Central memory CD8-positive, alpha-beta T cell (primary cell): ENCODE data around the gene NFYC.

Source experiments
- ATAC-seq: fragments of 150-1000 bp; cut with Tn5 transposase; replicated peaks from 2 replicates; pipeline ENCODE4 v1.10.0; 2022; ENCODE audit warnings: mild to moderate bottlenecking, moderate FRiP score, moderate number of reproducible peaks; ENCODE audit not compliant: poor library complexity, severe bottlenecking; ENCODE audit errors: extremely low read depth
- DNase-seq, 2 donors: peaks; one replicate each; pipeline ENCODE4 v3.0.0; 2021; ENCODE audit warnings: low spot score in 2 of 2
- H3K27ac Mint-ChIP-seq: one replicate; pipeline ENCODE4 v1.8.0; 2022; ENCODE audit warnings: low read depth, mild to moderate bottlenecking, moderate library complexity, mixed read lengths
- H3K27me3 Mint-ChIP-seq: one replicate; pipeline ENCODE4 v1.8.0; 2022; ENCODE audit warnings: mixed read lengths
- H3K36me3 Mint-ChIP-seq: one replicate; pipeline ENCODE4 v1.8.0; 2022; ENCODE audit warnings: mild to moderate bottlenecking, moderate library complexity, mixed read lengths; ENCODE audit not compliant: insufficient read depth
- H3K4me1 Mint-ChIP-seq: one replicate; pipeline ENCODE4 v1.8.0; 2022; ENCODE audit warnings: mixed read lengths
- H3K4me3 Mint-ChIP-seq: one replicate; pipeline ENCODE4 v1.8.0; 2022; ENCODE audit warnings: mild to moderate bottlenecking, moderate library complexity, mixed read lengths
- H3K9me3 Mint-ChIP-seq: one replicate; pipeline ENCODE4 v1.8.0; 2022; ENCODE audit warnings: mixed read lengths

NFYC gene

DNA sequence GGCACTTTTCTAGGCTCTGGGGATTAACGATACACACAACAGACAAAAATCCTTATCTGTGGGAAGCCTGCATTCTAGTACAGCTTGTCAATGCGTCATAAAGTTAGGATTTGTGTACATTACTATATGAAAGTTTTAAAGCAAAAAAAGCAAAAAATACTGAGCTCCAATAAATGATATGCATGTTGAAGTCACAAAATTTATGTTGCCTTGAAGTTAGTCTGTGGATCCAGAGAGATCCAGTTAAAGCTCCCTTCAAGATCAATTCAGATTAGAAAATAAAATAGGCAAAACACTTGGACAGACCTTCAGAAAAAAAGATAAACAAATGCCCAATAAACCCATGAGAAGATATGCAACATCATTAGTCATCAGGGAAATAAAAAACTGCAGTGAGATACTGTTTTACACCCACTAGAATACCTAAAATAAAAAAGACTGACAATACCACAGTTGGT lies 59.0 kb downstream of the NFYC start:
- H3K4me1 Mint-ChIP-seq = peaks cover 13% of the 10 kb centered on the region
- H3K9me3 Mint-ChIP-seq = no peaks in the 10 kb centered on the region
- H3K27me3 Mint-ChIP-seq = no peaks in the 10 kb centered on the region
- H3K27ac Mint-ChIP-seq = no peak overlapping the region
- ATAC-seq (no peak), DNase-seq (no peak)
- no peak overlapping the region for H3K4me3 Mint-ChIP-seq
- H3K36me3 Mint-ChIP-seq = peaks cover 60% of the 10 kb centered on the region

DNA sequence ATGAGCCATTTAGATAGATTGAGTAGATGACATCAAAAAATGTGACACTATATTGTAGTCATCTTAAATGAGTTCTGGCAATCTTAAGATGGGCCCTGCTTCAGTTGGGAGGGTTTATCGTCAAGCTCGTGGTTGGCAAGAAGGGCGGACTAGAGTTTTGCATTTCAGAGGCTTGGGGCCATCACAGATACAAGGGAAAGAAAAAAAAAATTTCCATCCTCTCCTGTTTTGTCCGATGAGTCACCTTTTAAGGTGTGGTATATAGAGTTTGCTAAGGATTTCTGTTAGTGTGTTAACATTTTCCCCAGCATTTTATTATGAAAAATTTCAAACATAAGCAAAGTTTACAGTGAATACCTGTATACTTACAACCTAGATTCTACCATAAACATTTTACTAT lies 60.3 kb downstream of the NFYC start:
- no peaks in the 10 kb centered on the region for H3K9me3 Mint-ChIP-seq
- H3K36me3 Mint-ChIP-seq = peaks cover 55% of the 10 kb centered on the region
- no peak for DNase-seq
- no peak overlapping the region for H3K4me3 Mint-ChIP-seq
- H3K27ac Mint-ChIP-seq = no peak overlapping the region
- H3K27me3 Mint-ChIP-seq = no peaks in the 10 kb centered on the region
- ATAC-seq = no peak
- H3K4me1 Mint-ChIP-seq = peaks cover 3% of the 10 kb centered on the region

DNA sequence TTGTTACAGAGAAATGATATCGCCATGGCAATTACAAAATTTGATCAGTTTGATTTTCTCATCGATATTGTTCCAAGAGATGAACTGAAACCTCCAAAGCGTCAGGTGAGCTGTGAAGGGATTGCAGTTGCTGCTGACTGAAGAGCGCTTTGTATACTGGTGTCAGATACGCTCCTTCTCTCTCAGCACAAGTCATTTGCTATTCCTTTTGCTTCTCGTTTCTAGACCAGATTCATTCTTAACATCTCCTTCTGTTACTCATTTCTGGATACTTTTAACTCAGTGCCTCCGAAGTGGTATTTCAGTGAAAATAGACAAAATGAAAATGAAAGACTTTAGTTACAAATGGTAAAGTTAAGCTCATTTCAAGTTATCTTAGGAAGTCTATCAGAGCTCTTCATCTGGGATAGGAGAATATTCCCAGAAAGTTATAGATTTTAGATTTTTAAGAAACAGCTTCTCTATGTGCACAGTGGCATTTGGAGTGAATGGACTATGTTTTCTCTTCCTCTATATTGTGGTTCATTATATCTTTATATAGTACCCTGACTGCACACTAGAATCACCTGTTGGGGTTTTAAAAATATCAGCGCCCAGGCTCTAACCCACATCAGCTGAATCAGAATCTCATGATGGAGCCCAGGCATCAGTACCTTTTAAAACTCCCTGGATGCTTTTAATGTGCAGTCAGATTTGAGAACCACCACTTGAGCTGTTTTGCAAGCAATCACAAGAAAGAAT lies 61.8 kb downstream of the NFYC start:
- Mint-ChIP-seq H3K4me3 (no peak overlapping the region), H3K27ac (no peak overlapping the region), H3K36me3 (peaks cover 47% of the 10 kb centered on the region), H3K27me3 (no peaks in the 10 kb centered on the region), H3K4me1 (no peaks in the 10 kb centered on the region), H3K9me3 (no peaks in the 10 kb centered on the region)
- ATAC-seq (no peak), DNase-seq (no peak)

DNA sequence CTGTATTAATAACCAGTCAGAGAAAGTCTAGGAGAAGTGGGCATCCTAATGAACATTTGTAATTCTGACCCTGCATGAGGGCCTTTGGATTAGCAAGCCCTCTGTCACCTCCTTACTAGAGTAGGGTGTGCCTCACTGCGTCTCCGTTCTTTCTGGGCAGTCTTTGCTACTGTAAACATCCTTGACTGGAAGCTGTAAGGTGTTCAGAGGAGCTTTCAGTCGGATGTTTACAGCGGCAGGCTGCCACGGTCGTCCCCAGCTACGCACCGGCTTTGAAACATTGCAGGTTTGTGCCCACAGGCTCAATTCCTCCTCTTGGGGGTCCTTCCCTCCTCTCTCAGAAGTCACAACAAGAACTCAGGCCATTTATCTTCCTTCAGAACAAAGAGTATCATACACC lies 62.7 kb downstream of the NFYC start:
- H3K4me3 Mint-ChIP-seq = no peak overlapping the region
- DNase-seq = no peak
- H3K36me3 Mint-ChIP-seq = peaks cover 46% of the 10 kb centered on the region
- H3K27me3 Mint-ChIP-seq = no peaks in the 10 kb centered on the region
- no peak for ATAC-seq
- no peak overlapping the region for H3K27ac Mint-ChIP-seq
- H3K4me1 Mint-ChIP-seq = no peaks in the 10 kb centered on the region
- no peaks in the 10 kb centered on the region for H3K9me3 Mint-ChIP-seq

DNA sequence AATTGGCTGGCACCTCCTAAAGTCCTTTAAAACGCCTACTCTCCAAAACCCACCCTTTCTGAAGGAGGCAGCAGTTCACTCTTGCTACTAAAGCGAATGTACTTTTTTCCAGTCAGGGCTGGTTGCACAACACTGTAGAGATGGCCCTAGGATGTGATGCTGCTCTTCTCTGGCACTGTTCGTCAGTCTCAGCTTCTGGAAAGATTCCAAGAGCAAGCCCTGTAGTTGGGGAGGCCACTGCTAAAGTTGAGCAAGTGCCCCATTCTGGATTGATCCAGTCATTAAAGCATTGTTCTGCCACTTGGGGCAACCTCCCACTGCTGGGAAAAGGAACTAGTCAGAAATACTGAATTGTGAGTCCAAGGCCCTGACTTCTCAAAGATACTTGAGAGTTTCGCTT lies 63.6 kb downstream of the NFYC start:
- H3K4me1 Mint-ChIP-seq = no peaks in the 10 kb centered on the region
- DNase-seq (no peak), ATAC-seq (no peak)
- H3K27ac Mint-ChIP-seq = no peak overlapping the region
- no peaks in the 10 kb centered on the region for H3K9me3 Mint-ChIP-seq
- peaks cover 46% of the 10 kb centered on the region for H3K36me3 Mint-ChIP-seq
- H3K27me3 Mint-ChIP-seq = no peaks in the 10 kb centered on the region
- H3K4me3 Mint-ChIP-seq = no peak overlapping the region

DNA sequence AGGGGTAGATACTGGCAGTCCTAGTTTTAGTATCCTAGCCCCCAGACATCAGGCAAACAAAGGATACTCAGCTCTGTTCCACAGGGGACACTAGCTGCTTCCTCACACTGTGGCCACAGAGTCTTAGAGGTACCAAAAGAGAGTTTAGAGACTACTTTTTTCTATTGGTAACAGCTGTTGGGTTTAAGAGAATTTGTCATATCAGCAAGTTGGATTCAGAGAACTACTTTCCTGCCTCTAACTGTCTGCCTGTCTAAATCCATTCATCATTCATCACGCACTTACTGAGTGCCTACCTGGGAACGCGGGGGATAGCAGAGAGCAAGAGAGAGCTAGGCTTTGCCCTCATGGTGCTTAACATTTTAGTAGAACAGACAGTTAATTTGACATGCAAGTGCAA lies 65.0 kb downstream of the NFYC start:
- no peak for ATAC-seq
- Mint-ChIP-seq H3K36me3 (peaks cover 37% of the 10 kb centered on the region), H3K4me3 (no peak overlapping the region), H3K27me3 (no peaks in the 10 kb centered on the region), H3K9me3 (no peaks in the 10 kb centered on the region), H3K4me1 (no peaks in the 10 kb centered on the region), H3K27ac (no peak overlapping the region)
- no peak for DNase-seq

DNA sequence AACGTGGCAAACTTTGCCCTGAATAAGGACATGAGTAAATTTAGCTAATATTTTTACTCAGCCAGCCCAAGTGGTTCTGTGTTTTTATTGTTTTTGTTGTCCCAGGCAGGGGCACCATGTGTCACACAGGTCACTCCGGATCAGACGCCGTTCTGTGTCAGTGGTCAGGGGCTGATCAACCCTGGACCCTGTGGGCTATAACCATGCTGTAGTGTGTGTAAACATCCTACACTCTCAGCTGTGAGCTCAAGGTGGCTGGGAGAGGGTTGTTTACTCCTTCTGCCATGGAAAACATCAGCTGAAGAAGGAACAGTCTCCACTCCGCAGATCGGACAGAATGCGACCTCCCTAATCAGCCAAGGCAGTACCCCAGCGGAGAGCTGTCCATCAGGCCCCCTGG lies 65.6 kb downstream of the NFYC start:
- H3K27ac Mint-ChIP-seq = no peak overlapping the region

DNA sequence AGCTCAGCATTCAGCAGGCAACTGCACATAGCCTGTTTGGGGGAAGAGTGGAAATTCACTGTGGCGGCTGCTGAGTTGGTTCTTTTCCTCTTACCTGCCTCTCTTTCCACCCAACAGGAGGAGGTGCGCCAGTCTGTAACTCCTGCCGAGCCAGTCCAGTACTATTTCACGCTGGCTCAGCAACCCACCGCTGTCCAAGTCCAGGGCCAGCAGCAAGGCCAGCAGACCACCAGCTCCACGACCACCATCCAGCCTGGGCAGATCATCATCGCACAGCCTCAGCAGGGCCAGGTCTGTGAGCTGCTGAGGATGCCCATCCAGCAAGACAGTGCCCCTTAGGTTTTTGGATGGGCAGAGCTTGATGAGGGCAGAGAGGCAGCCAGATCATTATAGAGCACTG lies 66.5 kb downstream of the NFYC start:
- peaks cover 4% of the 10 kb centered on the region for H3K4me1 Mint-ChIP-seq
- H3K9me3 Mint-ChIP-seq = no peaks in the 10 kb centered on the region
- H3K36me3 Mint-ChIP-seq = peaks cover 36% of the 10 kb centered on the region
- H3K27me3 Mint-ChIP-seq = no peaks in the 10 kb centered on the region
- no peak for ATAC-seq
- H3K27ac Mint-ChIP-seq = no peak overlapping the region
- no peak overlapping the region for H3K4me3 Mint-ChIP-seq
- DNase-seq = no peak

More for the DNA sequence above, 65.6 kb downstream of the NFYC start:
- ATAC-seq = no peak
- Mint-ChIP-seq H3K9me3 (no peaks in the 10 kb centered on the region), H3K36me3 (peaks cover 38% of the 10 kb centered on the region), H3K27me3 (no peaks in the 10 kb centered on the region), H3K4me3 (no peak overlapping the region), H3K4me1 (no peaks in the 10 kb centered on the region)
- DNase-seq = no peak

DNA sequence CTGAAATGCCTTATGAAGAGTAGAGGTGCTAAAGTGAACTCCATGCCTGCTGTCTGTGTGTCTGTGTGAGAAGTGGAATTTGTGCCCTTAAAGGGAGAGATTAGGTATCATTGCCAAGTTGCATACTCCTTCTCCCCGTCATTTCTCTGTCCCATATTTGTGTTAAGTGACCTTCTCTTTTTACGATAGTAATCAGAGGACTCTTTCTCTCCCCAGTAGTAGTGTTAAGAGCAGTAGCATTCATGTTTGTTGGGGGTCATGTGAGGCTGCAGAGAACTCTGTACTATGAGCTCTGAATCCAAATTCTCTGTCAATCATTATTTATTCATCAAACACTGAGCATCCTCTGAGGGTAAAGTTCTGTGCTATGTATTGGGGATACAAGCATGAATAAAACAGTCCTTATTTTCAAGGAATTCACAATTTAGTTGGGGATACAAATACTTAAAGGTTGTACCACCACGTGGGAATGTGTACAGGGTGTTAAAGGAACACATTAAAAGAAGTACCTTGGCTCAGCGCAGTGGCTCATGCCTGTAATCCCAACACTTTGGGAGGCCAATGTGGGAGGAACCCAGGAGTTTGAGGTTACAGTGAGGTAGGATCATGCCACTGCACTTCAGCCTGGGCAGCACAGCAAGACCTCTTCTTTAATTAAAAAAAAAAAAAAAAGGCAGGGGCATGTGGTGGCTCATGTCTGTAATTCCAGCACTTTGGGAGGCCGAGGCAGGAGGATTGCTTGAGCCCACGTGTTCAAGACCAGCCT lies 67.3 kb downstream of the NFYC start:
- H3K27ac Mint-ChIP-seq = no peak overlapping the region
- DNase-seq = no peak
- ATAC-seq = no peak
- H3K36me3 Mint-ChIP-seq = peaks cover 30% of the 10 kb centered on the region
- H3K27me3 Mint-ChIP-seq = no peaks in the 10 kb centered on the region
- H3K9me3 Mint-ChIP-seq = no peaks in the 10 kb centered on the region
- peaks cover 10% of the 10 kb centered on the region for H3K4me1 Mint-ChIP-seq
- H3K4me3 Mint-ChIP-seq = no peak overlapping the region

DNA sequence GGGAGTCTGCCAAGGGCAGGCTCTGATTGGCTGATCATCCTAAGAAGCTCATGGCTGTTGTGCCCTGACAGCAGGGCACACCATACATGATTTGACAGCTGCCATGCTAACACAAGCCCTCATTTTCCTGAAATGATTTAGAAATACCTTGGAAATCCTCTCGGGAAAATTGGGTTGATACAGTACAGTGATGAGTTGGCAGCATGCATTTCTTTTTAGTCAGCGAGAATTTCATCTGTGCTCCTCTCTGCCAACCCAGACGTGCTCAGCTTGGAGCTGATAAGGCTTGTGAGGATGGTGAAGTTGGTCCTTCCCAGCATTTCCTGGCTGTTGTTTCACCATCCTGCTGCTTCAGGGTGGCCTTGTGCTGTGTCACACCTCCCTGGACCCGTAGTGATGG lies 69.5 kb downstream of the NFYC start:
- Mint-ChIP-seq H3K27ac (no peak overlapping the region), H3K27me3 (no peaks in the 10 kb centered on the region), H3K36me3 (peaks cover 35% of the 10 kb centered on the region), H3K4me1 (peaks cover 17% of the 10 kb centered on the region), H3K4me3 (no peak overlapping the region), H3K9me3 (no peaks in the 10 kb centered on the region)
- no peak for ATAC-seq
- DNase-seq = no peak

DNA sequence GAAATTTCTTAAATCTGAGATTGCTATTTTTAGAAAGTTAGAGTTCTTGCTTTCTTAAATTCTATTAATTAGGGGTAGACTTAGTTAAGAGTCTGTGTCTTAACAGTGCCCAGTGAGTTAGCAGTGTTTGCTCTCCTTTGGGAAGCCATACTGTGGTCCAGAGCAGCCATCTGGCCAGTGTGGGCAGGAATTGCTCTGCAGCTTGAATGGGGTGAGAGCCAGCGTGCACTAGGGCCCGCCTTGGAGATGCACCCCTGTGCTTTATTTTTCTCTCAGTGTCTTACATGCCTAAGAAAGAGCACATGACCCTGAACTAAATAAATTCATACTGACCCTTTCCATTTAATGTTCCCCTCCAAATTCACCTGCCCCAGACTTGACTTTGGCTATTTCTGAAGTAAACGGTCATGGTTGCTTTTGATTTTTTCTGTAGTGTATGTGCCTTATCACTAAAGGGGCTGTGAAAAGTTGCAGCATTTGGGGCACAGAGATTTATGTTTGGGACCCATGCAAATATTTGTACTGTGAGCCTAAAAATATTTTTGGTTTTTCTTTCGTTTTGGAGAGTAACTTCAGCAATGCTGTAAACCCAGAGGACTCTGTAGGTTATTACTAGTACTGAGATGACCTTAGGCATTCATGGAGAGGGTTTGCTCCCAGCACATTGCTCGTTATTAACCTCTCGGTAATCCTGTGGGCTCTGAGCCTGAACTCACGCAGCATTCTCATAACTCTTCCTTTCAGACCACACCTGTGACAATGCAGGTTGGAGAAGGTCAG lies 70.8 kb downstream of the NFYC start:
- Mint-ChIP-seq H3K4me3 (no peak overlapping the region), H3K4me1 (peaks cover 17% of the 10 kb centered on the region), H3K27me3 (no peaks in the 10 kb centered on the region), H3K27ac (peak overlapping the region; percentile 54), H3K9me3 (no peaks in the 10 kb centered on the region), H3K36me3 (peaks cover 43% of the 10 kb centered on the region)
- no peak for ATAC-seq
- no peak for DNase-seq

DNA sequence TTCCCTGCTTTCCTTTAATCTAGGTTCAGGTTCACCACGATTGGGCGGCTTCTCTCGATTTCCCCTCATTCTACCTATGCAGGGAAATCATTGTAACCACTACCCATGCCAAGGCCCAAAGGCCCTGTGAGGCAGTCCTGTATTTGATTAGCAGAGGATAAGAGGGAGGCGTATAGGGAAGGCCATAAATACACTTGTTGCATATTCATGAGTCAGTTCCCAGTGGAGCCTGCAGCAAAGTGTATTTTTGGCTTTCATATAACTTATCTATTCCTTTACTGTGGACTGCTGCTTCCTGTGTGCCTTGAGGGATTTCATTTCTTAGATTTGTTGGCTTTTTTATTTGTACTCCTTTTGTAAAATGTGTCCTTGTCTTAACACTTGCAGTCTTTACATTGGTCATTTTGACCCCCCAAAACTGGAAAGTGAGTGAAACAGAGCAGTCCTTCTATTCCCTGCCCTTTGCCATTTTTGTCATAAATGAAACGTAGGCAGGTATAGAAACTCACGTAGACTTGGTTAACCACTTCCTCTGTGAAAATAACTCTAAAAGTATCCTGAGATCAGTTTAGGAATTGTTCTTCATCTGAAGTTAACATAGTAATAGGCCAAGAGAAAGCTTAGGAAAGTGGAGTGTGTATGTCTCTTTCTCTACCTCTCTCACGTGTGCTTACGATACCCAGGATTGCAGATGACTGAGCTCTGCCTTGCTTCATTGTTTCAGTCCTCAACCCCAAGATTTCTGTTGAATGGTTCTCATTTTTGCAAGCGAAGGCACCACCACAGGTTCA lies 72.4 kb downstream of the NFYC start:
- no peak for ATAC-seq
- H3K36me3 Mint-ChIP-seq = peaks cover 44% of the 10 kb centered on the region
- H3K9me3 Mint-ChIP-seq = no peaks in the 10 kb centered on the region
- no peak overlapping the region for H3K4me3 Mint-ChIP-seq
- no peak for DNase-seq
- peaks cover 17% of the 10 kb centered on the region for H3K4me1 Mint-ChIP-seq
- H3K27ac Mint-ChIP-seq = peak overlapping the region; percentile 54
- H3K27me3 Mint-ChIP-seq = no peaks in the 10 kb centered on the region
